Measurements from ENCODE around the gene CEL.
"Not testable (repeated sequence)": the region's sequence is repeated elsewhere in the genome, so short reads cannot be mapped to it uniquely, and the experiment has no call there.

Gene CEL

DNA sequence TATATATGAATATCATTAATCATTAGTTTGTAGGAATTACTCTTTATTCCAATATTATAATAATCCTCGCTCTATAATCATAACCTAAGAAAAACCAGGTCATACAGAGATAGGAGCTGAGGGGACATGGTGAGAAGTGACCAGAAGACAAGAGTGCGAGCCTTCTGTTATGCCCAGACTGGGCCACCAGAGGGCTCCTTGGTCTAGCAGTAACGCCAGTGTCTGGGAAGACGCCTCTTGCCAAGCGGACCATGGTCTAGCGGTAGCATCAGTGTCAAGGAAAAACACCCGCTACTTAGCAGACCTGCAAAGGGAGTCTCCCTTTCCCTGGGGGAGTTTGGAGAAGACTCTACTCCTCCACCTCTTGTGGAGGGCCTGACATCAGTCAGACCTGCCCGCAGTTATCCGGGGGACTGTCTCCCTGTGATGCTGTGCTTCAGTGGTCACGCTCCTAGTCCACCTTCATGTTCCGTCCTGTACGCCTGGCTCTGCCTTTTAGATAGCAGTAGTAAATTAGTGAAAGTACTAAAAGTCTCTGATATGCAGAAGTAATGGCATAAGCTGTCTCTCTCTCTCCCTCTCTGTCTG, 20.8 kb upstream of the CEL start:
- peak; percentile 13 for DNase-seq (ENCODE audit: low read depth)
- not testable (repeated sequence) for H3K4me3 ChIP-seq (ENCODE audit: low read depth, low read length)
- TF ChIP-seq, protein P1, sequence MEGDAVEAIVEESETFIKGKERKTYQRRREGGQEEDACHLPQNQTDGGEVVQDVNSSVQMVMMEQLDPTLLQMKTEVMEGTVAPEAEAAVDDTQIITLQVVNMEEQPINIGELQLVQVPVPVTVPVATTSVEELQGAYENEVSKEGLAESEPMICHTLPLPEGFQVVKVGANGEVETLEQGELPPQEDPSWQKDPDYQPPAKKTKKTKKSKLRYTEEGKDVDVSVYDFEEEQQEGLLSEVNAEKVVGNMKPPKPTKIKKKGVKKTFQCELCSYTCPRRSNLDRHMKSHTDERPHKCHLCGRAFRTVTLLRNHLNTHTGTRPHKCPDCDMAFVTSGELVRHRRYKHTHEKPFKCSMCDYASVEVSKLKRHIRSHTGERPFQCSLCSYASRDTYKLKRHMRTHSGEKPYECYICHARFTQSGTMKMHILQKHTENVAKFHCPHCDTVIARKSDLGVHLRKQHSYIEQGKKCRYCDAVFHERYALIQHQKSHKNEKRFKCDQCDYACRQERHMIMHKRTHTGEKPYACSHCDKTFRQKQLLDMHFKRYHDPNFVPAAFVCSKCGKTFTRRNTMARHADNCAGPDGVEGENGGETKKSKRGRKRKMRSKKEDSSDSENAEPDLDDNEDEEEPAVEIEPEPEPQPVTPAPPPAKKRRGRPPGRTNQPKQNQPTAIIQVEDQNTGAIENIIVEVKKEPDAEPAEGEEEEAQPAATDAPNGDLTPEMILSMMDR (IDR thresholded peaks at IDR 0.05; ENCODE audit: control insufficient read depth, extremely low read depth, insufficient read depth), result peak; percentile 58

DNA sequence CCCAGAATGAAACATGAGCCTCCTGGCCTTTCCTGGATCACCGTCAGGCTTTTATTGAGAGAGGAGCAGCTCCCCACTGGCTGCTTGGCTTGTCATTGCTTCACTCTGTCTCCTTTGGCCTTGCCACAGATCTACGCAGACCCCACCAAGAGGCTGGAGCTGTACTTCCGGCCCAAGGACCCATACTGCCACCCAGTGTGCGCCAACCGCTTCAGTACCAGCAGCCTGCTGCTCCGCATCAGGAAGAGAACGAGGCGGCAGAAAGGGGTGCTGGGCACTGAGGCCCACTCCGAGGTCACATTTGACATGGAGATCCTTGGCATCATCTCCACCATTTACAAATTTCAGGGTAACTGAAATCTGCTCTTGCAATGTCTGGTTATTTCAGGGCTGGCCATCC, 19.8 kb upstream of the CEL start:
- H3K4me3 ChIP-seq (ENCODE audit: low read depth, low read length), result no peak overlapping the region
- DNase-seq (ENCODE audit: low read depth), result no peak
- TF ChIP-seq, protein P1 (IDR thresholded peaks at IDR 0.05; ENCODE audit: control insufficient read depth, extremely low read depth, insufficient read depth), result no peak

DNA sequence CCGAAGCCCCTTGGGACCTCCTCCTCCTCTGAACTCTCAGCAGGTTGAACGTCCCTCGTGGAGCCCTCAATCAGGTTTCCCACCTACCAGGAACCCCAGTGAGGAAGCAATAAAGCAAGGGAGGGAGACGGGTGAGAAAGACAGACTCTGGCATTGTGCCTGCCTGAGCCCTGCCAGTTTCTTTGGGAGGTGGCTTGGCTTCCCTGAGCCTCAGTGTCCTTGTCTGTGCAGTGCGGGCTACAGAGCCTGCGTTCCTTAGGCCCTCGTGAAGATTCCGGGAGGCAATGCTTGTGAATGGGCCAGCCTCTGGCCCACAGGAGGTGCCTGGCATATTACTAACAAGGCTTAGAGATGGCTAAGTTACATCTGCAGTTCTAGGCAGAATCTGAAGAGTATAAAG, 19.1 kb upstream of the CEL start:
- no peak overlapping the region for H3K4me3 ChIP-seq (ENCODE audit: low read depth, low read length)
- TF ChIP-seq, protein P1 (IDR thresholded peaks at IDR 0.05; ENCODE audit: control insufficient read depth, extremely low read depth, insufficient read depth), result no peak
- no peak for DNase-seq (ENCODE audit: low read depth)

GRCh38 chr9:133043449-133044035, 18.2 kb upstream of the CEL start:
- no peak for DNase-seq (ENCODE audit: low read depth)
- TF ChIP-seq, protein P1 (IDR thresholded peaks at IDR 0.05; ENCODE audit: control insufficient read depth, extremely low read depth, insufficient read depth), result no peak
- no peak overlapping the region for H3K4me3 ChIP-seq (ENCODE audit: low read depth, low read length)

GRCh38 chr9:133044125-133044524, 17.7 kb upstream of the CEL start:
- TF ChIP-seq, protein P1 (IDR thresholded peaks at IDR 0.05; ENCODE audit: control insufficient read depth, extremely low read depth, insufficient read depth), result no peak
- DNase-seq (ENCODE audit: low read depth), result no peak
- H3K4me3 ChIP-seq (ENCODE audit: low read depth, low read length), result no peak overlapping the region

DNA sequence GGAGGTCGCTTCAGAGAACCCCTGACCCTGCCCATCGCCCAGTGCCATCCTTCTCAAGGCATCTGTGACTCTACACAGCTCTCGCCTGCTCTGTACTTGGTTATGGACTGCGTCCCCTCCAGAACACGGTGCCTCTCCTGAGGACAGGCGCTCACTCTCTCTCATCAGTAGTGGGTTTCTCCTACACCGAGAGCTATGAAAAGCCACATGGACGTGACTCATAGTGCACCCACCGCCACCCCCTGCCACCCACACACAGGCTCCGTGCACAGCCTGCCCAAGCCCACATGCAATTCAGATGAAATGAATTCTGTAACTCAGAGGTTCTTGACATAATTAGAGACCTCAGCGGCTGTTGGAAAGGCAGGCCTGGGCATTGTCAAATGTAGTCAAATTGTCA, 17.1 kb upstream of the CEL start:
- no peak overlapping the region for H3K4me3 ChIP-seq (ENCODE audit: low read depth, low read length)
- TF ChIP-seq, protein P1 (IDR thresholded peaks at IDR 0.05; ENCODE audit: control insufficient read depth, extremely low read depth, insufficient read depth), result no peak
- DNase-seq (ENCODE audit: low read depth), result no peak

GRCh38 chr9:133045132-133045531, 16.6 kb upstream of the CEL start:
- H3K4me3 ChIP-seq (ENCODE audit: low read depth, low read length), result no peak overlapping the region
- TF ChIP-seq, protein P1 (IDR thresholded peaks at IDR 0.05; ENCODE audit: control insufficient read depth, extremely low read depth, insufficient read depth), result no peak
- no peak for DNase-seq (ENCODE audit: low read depth)

All from LNCaP clone FGC (cell line).